ENCODE measurements around the gene CACNA1S. TPM values are rescaled to one million over a fixed set of nuclear protein-coding genes. Genes with fewer than 3 reads are reported as not detected.

CACNA1S gene
- total RNA-seq, 2 experiments from 2014 or later = not detected

- no peaks in the 10 kb centered on the region for H3K27me3 ChIP-seq (ENCODE audit: control insufficient read depth in 1 of 2, insufficient read depth in 2 of 2, low read length in 2 of 2)
- POLR2A ChIA-PET = no interaction called here
- DNase-seq (no peak), ATAC-seq (ENCODE audit: poor library complexity) (no peak)
- H3K27me3 Mint-ChIP-seq = peaks cover 7% of the 10 kb centered on the region
- H3K9me3 Mint-ChIP-seq = no peaks in the 10 kb centered on the region
- no peaks in the 10 kb centered on the region for H3K36me3 ChIP-seq (ENCODE audit: insufficient read depth, low read length)
- intact Hi-C loops (cut with DNase I, micrococcal nuclease) = no loop called here
- H3K4me3 Mint-ChIP-seq = no peak overlapping the region
- H3K4me3 ChIP-seq (ENCODE audit: low read length) = no peak overlapping the region
- no peaks in the 10 kb centered on the region for H3K4me1 Mint-ChIP-seq (ENCODE audit: low read depth)
- no peaks in the 10 kb centered on the region for H3K4me1 ChIP-seq (ENCODE audit: insufficient read depth, low read length)
- H3K27ac Mint-ChIP-seq = no peak overlapping the region
- TF ChIP-seq CTCF (IDR thresholded peaks at IDR 0.05) = no peak
- CTCF ChIA-PET = no interaction called here
- H3K9me3 ChIP-seq (ENCODE audit: control insufficient read depth in 1 of 2, insufficient read depth in 1 of 2, low read length in 2 of 2) = no peaks in the 10 kb centered on the region
- no peaks in the 10 kb centered on the region for H3K36me3 Mint-ChIP-seq (ENCODE audit: low read depth)
- no peak overlapping the region for H3K27ac ChIP-seq (ENCODE audit: low read depth in 1 of 2, low read length in 2 of 2)
These were observed 42.6 kb downstream of the CACNA1S start for GRCh38 chr1:201069636-201070035.

GRCh38 chr1:201068976-201069375 lies 43.2 kb downstream of the CACNA1S start:
- no peak for DNase-seq
- CTCF ChIA-PET = no interaction called here

GRCh38 chr1:201066986-201067385 lies 45.2 kb downstream of the CACNA1S start:
- Histone ChIP-seq H3K27me3 (ENCODE audit: control insufficient read depth in 1 of 2, insufficient read depth in 2 of 2, low read length in 2 of 2) (peaks cover 0 to 4% of the 10 kb centered on the region in 2 experiments), H3K4me3 (ENCODE audit: low read length) (no peak overlapping the region), H3K4me1 (ENCODE audit: insufficient read depth, low read length) (no peaks in the 10 kb centered on the region), H3K27ac (ENCODE audit: low read depth in 1 of 2, low read length in 2 of 2) (no peak overlapping the region), H3K9me3 (ENCODE audit: control insufficient read depth in 1 of 2, insufficient read depth in 1 of 2, low read length in 2 of 2) (no peaks in the 10 kb centered on the region), H3K36me3 (ENCODE audit: insufficient read depth, low read length) (no peaks in the 10 kb centered on the region)
- H3K27me3 Mint-ChIP-seq = peaks cover 10% of the 10 kb centered on the region
- ATAC-seq (ENCODE audit: poor library complexity) (no peak), DNase-seq (no peak)
- intact Hi-C loops (cut with DNase I, micrococcal nuclease) = no loop called here
- H3K4me3 Mint-ChIP-seq = no peak overlapping the region
- ChIA-PET POLR2A (no interaction called here), CTCF (no interaction called here)
- no peaks in the 10 kb centered on the region for H3K36me3 Mint-ChIP-seq (ENCODE audit: low read depth)
- no peaks in the 10 kb centered on the region for H3K4me1 Mint-ChIP-seq (ENCODE audit: low read depth)
- H3K27ac Mint-ChIP-seq = no peak overlapping the region
- TF ChIP-seq CTCF (IDR thresholded peaks at IDR 0.05) = no peak
- H3K9me3 Mint-ChIP-seq = no peaks in the 10 kb centered on the region

More at GRCh38 chr1:201068976-201069375, 43.2 kb downstream of the CACNA1S start:
- Histone ChIP-seq H3K27me3 (ENCODE audit: control insufficient read depth in 1 of 2, insufficient read depth in 2 of 2, low read length in 2 of 2) (peaks cover 0 to 2% of the 10 kb centered on the region in 2 experiments), H3K4me3 (ENCODE audit: low read length) (no peak overlapping the region), H3K4me1 (ENCODE audit: insufficient read depth, low read length) (no peaks in the 10 kb centered on the region), H3K36me3 (ENCODE audit: insufficient read depth, low read length) (no peaks in the 10 kb centered on the region), H3K9me3 (ENCODE audit: control insufficient read depth in 1 of 2, insufficient read depth in 1 of 2, low read length in 2 of 2) (no peaks in the 10 kb centered on the region), H3K27ac (ENCODE audit: low read depth in 1 of 2, low read length in 2 of 2) (no peak overlapping the region)
- Mint-ChIP-seq H3K9me3 (no peaks in the 10 kb centered on the region), H3K4me3 (no peak overlapping the region), H3K27ac (no peak overlapping the region), H3K27me3 (peaks cover 7% of the 10 kb centered on the region), H3K36me3 (ENCODE audit: low read depth) (no peaks in the 10 kb centered on the region), H3K4me1 (ENCODE audit: low read depth) (no peaks in the 10 kb centered on the region)
- POLR2A ChIA-PET = no interaction called here
- TF ChIP-seq CTCF (IDR thresholded peaks at IDR 0.05) = no peak
- no peak for ATAC-seq (ENCODE audit: poor library complexity)
- intact Hi-C loops (cut with DNase I, micrococcal nuclease) = no loop called here
